ENCODE data around the gene ZNF329. TPM values are rescaled to one million over a fixed set of nuclear protein-coding genes. Genes with fewer than 3 reads are reported as not detected.

ZNF329 gene
- polyA plus RNA-seq, 2 of the 4 experiments (the other 2 are of a cell fraction), result 2.7 to 5.7 TPM

DNA sequence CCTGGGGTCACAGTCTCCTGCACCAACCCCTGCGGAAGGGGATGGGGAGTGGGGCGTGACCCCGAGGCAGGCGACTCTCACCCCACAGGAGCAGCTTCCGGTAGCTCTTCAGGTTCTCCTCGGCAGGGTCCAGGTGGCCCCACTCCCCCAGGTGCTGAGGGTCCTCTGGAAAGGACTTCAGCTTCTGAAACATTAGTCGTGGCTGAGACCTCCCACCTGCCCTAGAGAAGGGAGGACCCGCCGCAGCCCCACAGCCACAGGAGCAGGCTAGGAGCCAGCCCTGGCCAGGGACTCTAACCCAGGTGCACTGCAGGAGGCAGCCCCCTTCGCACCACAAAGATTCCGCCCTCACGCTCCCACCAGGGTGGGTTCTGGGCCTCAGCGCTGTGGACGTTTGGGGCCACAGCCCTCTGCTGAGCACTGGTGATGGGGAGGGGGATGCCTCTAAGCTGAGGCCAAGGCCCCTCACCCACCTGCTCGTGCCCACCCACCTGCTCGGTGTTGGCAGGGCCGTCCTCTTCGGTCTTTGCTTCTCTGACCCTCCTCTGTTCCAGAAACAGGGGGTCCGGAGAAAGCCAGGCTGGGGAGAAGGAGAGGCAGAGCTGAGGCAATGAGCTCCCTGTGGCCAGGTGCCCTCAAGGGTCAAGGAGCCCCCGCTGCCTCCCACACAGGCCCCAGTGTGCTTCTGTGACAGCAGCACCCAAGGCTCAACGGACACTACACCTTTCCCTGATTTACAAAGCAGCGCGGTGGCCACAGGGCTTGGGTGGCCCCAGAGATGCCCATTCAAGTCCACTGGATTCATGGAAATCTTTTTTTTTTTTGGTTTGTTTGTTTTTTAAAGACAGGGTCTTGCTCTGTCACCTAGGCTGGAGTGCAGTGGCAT, 63.5 kb downstream of the ZNF329 start:
- no peak for ATAC-seq
- WGBS (ENCODE audit: missing lambda C conversion rate), result 48% methylated on average over 15 of the region's 23 CpGs
- TF ChIP-seq HDAC2 (IDR thresholded peaks at IDR 0.05) (no peak), JUNB (IDR thresholded peaks at IDR 0.05) (no peak), ESRRA (IDR thresholded peaks at IDR 0.05; ENCODE audit: borderline replicate concordance, low read length) (no peak), NFE2L2 (conservative IDR thresholded peaks at IDR 0.05; ENCODE audit: low read length) (no peak)
- Histone ChIP-seq H3K4me2 (no peak overlapping the region), H3K27ac (no peak overlapping the region), H3K9me3 (peaks cover 85% of the 10 kb centered on the region), H3K4me1 (no peaks in the 10 kb centered on the region), H3K4me3 (no peak overlapping the region)
- FAIRE-seq, result no peak
- CTCF ChIA-PET, result interaction anchor here (1.0 kb wide), 1 partner anchor 19 kb away, joined by 3 read pairs; no protein-coding TSS in a partner anchor
- POLR2A ChIA-PET, result no interaction called here
- no peak for DNase-seq (ENCODE audit: low read depth in 1 of 2, low spot score in 1 of 2)

GRCh38 chr19:58085348-58085875, 65.2 kb downstream of the ZNF329 start:
- 64% methylated on average over 29 of the region's 29 CpGs for WGBS (ENCODE audit: missing lambda C conversion rate)
- no peak overlapping the region for H3K4me3 ChIP-seq
- H3K4me2 ChIP-seq, result no peak overlapping the region
- DNase-seq (ENCODE audit: low read depth in 1 of 2, low spot score in 1 of 2), result no peak
- no peak for FAIRE-seq
- H3K4me1 ChIP-seq, result no peaks in the 10 kb centered on the region
- TF ChIP-seq SREBF2 (IDR thresholded peaks at IDR 0.05), result no peak
- TF ChIP-seq EHMT2 (IDR thresholded peaks at IDR 0.05; ENCODE audit: low read depth), result no peak
- TF ChIP-seq FOSL2 (IDR thresholded peaks at IDR 0.05), result no peak
- TF ChIP-seq FOSL2 (CRISPR knock-in tag; IDR thresholded peaks at IDR 0.05), result no peak
- TF ChIP-seq HDAC2 (IDR thresholded peaks at IDR 0.05), result no peak
- no peak for TF ChIP-seq ZC3H11A (IDR thresholded peaks at IDR 0.05)
- TF ChIP-seq TFCP2L1 (CRISPR knock-in tag; IDR thresholded peaks at IDR 0.05), result no peak
- TF ChIP-seq HOXB13 (CRISPR knock-in tag; IDR thresholded peaks at IDR 0.05; ENCODE audit: low read depth), result no peak
- TF ChIP-seq EP300 (IDR thresholded peaks at IDR 0.05), result no peak
- no peak for TF ChIP-seq ZFP36 (IDR thresholded peaks at IDR 0.05; ENCODE audit: borderline replicate concordance, partially characterized antibody)
- TF ChIP-seq PHF8 (IDR thresholded peaks at IDR 0.05; ENCODE audit: borderline replicate concordance, low read depth), result no peak
- ChIA-PET CTCF (no interaction called here), POLR2A (no interaction called here)
- no peak for ATAC-seq
- H3K27ac ChIP-seq, result no peak overlapping the region
- peaks cover 84% of the 10 kb centered on the region for H3K9me3 ChIP-seq

DNA sequence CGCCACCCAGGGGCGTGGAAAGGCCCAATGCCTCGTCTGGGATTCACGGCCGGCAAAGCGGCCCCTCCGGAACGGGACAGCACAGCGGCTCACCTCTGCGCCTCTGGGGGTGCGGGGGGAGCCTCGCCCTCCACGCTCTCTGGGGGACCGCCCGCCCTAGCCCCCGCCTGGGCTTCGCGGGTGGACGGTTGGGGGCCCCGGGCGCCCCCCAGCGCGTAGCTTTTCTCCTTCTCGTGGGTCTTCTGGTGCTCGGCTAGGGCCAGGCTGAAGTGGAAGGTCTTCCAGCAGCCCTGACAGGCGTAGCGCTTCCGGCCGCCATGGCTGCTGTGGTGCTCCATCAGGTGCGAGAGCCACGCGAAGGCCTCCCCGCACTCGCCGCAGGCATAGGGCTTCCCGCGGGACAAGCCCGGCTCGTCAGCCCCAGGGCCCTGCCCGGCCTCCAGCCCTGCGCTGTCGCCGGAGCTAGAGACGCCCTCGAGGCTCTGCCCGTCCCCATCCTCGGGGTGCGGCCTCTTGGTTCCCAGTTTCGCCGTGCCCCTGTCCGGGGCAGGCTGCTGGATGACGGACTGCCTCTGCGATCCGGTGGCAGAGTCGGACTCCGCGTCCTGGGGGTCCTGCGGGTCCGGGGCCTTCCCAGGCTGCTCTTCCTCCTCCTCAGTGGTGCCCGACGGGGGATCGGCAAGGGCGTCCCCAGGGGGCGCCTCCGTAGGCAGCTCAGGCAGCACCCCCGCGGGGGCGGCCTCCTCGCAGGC, 65.8 kb downstream of the ZNF329 start:
- no peaks in the 10 kb centered on the region for H3K4me1 ChIP-seq
- ChIA-PET POLR2A (no interaction called here), CTCF (no interaction called here)
- H3K27ac ChIP-seq, result no peak overlapping the region
- no peak for FAIRE-seq
- H3K4me2 ChIP-seq, result no peak overlapping the region
- no peak for DNase-seq (ENCODE audit: low read depth in 1 of 2, low spot score in 1 of 2)
- WGBS (ENCODE audit: missing lambda C conversion rate), result 74% methylated on average over 55 of the region's 69 CpGs
- no peak for ATAC-seq
- TF ChIP-seq PHF8 (IDR thresholded peaks at IDR 0.05; ENCODE audit: borderline replicate concordance, low read depth), result no peak
- TF ChIP-seq, protein P1, sequence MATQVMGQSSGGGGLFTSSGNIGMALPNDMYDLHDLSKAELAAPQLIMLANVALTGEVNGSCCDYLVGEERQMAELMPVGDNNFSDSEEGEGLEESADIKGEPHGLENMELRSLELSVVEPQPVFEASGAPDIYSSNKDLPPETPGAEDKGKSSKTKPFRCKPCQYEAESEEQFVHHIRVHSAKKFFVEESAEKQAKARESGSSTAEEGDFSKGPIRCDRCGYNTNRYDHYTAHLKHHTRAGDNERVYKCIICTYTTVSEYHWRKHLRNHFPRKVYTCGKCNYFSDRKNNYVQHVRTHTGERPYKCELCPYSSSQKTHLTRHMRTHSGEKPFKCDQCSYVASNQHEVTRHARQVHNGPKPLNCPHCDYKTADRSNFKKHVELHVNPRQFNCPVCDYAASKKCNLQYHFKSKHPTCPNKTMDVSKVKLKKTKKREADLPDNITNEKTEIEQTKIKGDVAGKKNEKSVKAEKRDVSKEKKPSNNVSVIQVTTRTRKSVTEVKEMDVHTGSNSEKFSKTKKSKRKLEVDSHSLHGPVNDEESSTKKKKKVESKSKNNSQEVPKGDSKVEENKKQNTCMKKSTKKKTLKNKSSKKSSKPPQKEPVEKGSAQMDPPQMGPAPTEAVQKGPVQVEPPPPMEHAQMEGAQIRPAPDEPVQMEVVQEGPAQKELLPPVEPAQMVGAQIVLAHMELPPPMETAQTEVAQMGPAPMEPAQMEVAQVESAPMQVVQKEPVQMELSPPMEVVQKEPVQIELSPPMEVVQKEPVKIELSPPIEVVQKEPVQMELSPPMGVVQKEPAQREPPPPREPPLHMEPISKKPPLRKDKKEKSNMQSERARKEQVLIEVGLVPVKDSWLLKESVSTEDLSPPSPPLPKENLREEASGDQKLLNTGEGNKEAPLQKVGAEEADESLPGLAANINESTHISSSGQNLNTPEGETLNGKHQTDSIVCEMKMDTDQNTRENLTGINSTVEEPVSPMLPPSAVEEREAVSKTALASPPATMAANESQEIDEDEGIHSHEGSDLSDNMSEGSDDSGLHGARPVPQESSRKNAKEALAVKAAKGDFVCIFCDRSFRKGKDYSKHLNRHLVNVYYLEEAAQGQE (IDR thresholded peaks at IDR 0.05), result no peak
- TF ChIP-seq JUN (IDR thresholded peaks at IDR 0.05), result no peak
- no peak for TF ChIP-seq ZNF302 (CRISPR knock-in tag; IDR thresholded peaks at IDR 0.05)
- H3K9me3 ChIP-seq, result peaks cover 83% of the 10 kb centered on the region
- no peak overlapping the region for H3K4me3 ChIP-seq
